MM.1S (cell line): ENCODE measurements around the gene CACNA1H.
"Not testable (repeated sequence)": the region's sequence is repeated elsewhere in the genome, so short reads cannot be mapped to it uniquely, and the experiment has no call there.

Source experiments
- DNase-seq: peaks from one replicate; pipeline ENCODE4 v3.0.0-alpha.2; 2015
- H2AFZ ChIP-seq: fragments of 300-600 bp; sonication (generic); 2 replicates; pipeline ENCODE4 v1.6.0; 2016; ENCODE audit warnings: antibody characterized with exemption, low read length
- H3F3A ChIP-seq: fragments of 300-600 bp; sonication (generic); 2 replicates; pipeline ENCODE4 v1.6.1; 2016; ENCODE audit warnings: mild to moderate bottlenecking, antibody characterized with exemption, low read length, moderate library complexity, mixed read lengths; ENCODE audit not compliant: insufficient read depth
- H3K27ac ChIP-seq: fragments of 300-600 bp; sonication (generic); 2 replicates; pipeline ENCODE4 v1.5.1; 2016; ENCODE audit warnings: mild to moderate bottlenecking, low read length
- H3K27me3 ChIP-seq: fragments of 300-600 bp; sonication (generic); replicated peaks from 2 replicates; pipeline ENCODE4 v1.6.0; 2016; ENCODE audit warnings: low read length; ENCODE audit not compliant: insufficient read depth
- H3K36me3 ChIP-seq: fragments of 300-600 bp; sonication (generic); replicated peaks from 2 replicates; pipeline ENCODE4 v1.6.1; 2016; ENCODE audit warnings: mild to moderate bottlenecking, low read length, mixed read lengths; ENCODE audit not compliant: insufficient read depth
- H3K4me1 ChIP-seq: fragments of 300-600 bp; sonication (generic); 2 replicates; pipeline ENCODE4 v1.6.1; 2016; ENCODE audit warnings: low read length, mixed read lengths
- H3K4me2 ChIP-seq: fragments of 300-600 bp; sonication (generic); 2 replicates; pipeline ENCODE4 v1.6.0; 2016; ENCODE audit warnings: low read depth, low read length
- H3K4me3 ChIP-seq: fragments of 300-600 bp; sonication (generic); 2 replicates; pipeline ENCODE4 v1.5.1; 2016; ENCODE audit warnings: low read length, mixed read lengths
- H3K79me2 ChIP-seq: fragments of 300-600 bp; sonication (generic); 2 replicates; pipeline ENCODE4 v1.6.1; 2016; ENCODE audit warnings: mixed run types, low read length, mixed read lengths
- H3K9ac ChIP-seq: fragments of 300-600 bp; sonication (generic); 2 replicates; pipeline ENCODE4 v1.6.1; 2016; ENCODE audit warnings: low read length, mixed read lengths
- H3K9me2 ChIP-seq: fragments of 300-600 bp; sonication (generic); replicated peaks from 2 replicates; pipeline ENCODE4 v1.6.1; 2016; ENCODE audit warnings: mild to moderate bottlenecking, low read length, mixed read lengths; ENCODE audit not compliant: insufficient read depth
- H3K9me3 ChIP-seq: fragments of 300-600 bp; sonication (generic); replicated peaks from 2 replicates; pipeline ENCODE4 v1.6.1; 2016; ENCODE audit warnings: mild to moderate bottlenecking, low read length, mixed read lengths; ENCODE audit not compliant: insufficient read depth
- H4K20me1 ChIP-seq: fragments of 300-600 bp; sonication (generic); 2 replicates; pipeline ENCODE4 v1.6.1; 2016; ENCODE audit warnings: mild to moderate bottlenecking, low read length, moderate library complexity, mixed read lengths; ENCODE audit not compliant: insufficient read depth
- CTCF ChIP-seq: fragments of 300-600 bp; sonication (generic); IDR thresholded peaks from 2 replicates; pipeline ENCODE4 v1.5.1; 2016; ENCODE audit warnings: antibody characterized with exemption, low read length, mixed read lengths
- EZH2 ChIP-seq: fragments of 300-600 bp; sonication (generic); optimal IDR thresholded peaks from 2 replicates; pipeline ENCODE3; 2017; ENCODE audit warnings: low read depth, mild to moderate bottlenecking, antibody characterized with exemption, low read length, mixed read lengths
- EZH2phosphoT487 ChIP-seq: fragments of 300-600 bp; sonication (generic); IDR thresholded peaks from 2 replicates; pipeline ENCODE4 v1.6.1; 2018; ENCODE audit warnings: antibody characterized with exemption, low read length

CACNA1H gene

DNA sequence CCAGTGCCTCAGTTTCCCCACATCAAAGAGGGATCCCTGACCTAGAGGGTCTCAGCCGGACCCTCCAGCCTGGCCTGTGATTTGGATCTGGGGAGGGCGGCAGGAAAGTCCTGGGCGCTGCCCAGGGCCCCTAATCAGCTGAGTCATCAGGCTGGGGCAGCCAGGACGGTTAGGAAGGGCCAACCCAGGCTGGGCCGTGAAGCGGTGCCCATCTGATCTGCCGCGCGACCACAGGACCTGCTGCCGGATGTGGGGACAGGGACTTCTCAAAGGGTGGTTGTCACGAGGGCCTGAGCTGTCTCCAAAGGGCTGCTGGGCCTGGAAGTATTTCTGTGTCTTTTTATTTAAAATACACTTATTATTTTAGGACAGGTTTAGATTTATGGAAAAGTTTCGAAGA lies 92.0 kb downstream of the CACNA1H start:
- H3F3A ChIP-seq: no peaks in the 10 kb centered on the region
- no peaks in the 10 kb centered on the region for H3K4me1 ChIP-seq
- H4K20me1 ChIP-seq: no peaks in the 10 kb centered on the region
- H3K27me3 ChIP-seq: peaks cover 38% of the 10 kb centered on the region
- H3K4me3 ChIP-seq: no peak overlapping the region
- no peaks in the 10 kb centered on the region for H3K79me2 ChIP-seq
- TF ChIP-seq CTCF: no peak
- TF ChIP-seq EZH2phosphoT487: no peak
- TF ChIP-seq EZH2: no peak
- no peaks in the 10 kb centered on the region for H3K9me3 ChIP-seq
- H3K9ac ChIP-seq: no peak overlapping the region
- no peak overlapping the region for H3K27ac ChIP-seq
- H3K9me2 ChIP-seq: no peaks in the 10 kb centered on the region
- H3K36me3 ChIP-seq: no peaks in the 10 kb centered on the region
- no peak overlapping the region for H3K4me2 ChIP-seq
- H2AFZ ChIP-seq: no peak overlapping the region
- no peak for DNase-seq

- H3K79me2 ChIP-seq: no peaks in the 10 kb centered on the region
- H3K9me2 ChIP-seq: no peaks in the 10 kb centered on the region
- H3K4me2 ChIP-seq: no peak overlapping the region
- H3K36me3 ChIP-seq: no peaks in the 10 kb centered on the region
- H3K27me3 ChIP-seq: peaks cover 38% of the 10 kb centered on the region
- no peaks in the 10 kb centered on the region for H3F3A ChIP-seq
- no peaks in the 10 kb centered on the region for H3K4me1 ChIP-seq
- H3K27ac ChIP-seq: no peak overlapping the region
- no peak overlapping the region for H3K4me3 ChIP-seq
- TF ChIP-seq CTCF: no peak
- no peak for TF ChIP-seq EZH2
- TF ChIP-seq EZH2phosphoT487: no peak
- H3K9ac ChIP-seq: no peak overlapping the region
- H3K9me3 ChIP-seq: no peaks in the 10 kb centered on the region
- no peak overlapping the region for H2AFZ ChIP-seq
- DNase-seq: no peak
- H4K20me1 ChIP-seq: no peaks in the 10 kb centered on the region
Measured at GRCh38 chr16:1245452-1246020, 92.6 kb downstream of the CACNA1H start.

DNA sequence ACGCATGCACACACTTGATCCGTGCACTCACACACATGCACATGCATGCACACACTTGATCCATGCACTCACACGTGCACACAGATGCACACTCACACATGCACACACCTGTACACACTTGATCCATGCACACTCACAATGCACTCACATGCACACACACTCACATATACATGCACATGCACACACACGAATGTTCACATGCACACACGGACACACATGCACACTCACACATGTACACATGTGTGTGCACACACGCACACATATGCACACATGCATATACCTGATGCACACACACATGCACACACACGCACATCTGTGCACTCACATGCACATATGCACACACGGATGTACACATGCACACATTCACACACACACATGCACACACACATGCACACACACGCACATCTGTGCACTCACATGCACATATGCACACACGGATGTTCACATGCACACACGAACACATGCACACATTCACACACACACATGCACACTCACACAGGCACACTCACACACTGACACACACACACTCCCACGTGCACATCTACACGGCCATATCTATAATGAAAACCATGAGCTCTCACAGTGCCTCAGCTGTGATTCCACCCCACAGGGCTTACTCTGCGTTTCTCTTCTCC lies 95.1 kb downstream of the CACNA1H start:
- not testable (repeated sequence) for H3K9me2 ChIP-seq, H3K36me3 ChIP-seq, DNase-seq, H2AFZ ChIP-seq, H3K4me3 ChIP-seq, H3K79me2 ChIP-seq, H3K9ac ChIP-seq, H4K20me1 ChIP-seq, H3K4me2 ChIP-seq, H3K9me3 ChIP-seq, H3K4me1 ChIP-seq, H3F3A ChIP-seq, H3K27ac ChIP-seq
- peaks cover 38% of the 10 kb centered on the region for H3K27me3 ChIP-seq

DNA sequence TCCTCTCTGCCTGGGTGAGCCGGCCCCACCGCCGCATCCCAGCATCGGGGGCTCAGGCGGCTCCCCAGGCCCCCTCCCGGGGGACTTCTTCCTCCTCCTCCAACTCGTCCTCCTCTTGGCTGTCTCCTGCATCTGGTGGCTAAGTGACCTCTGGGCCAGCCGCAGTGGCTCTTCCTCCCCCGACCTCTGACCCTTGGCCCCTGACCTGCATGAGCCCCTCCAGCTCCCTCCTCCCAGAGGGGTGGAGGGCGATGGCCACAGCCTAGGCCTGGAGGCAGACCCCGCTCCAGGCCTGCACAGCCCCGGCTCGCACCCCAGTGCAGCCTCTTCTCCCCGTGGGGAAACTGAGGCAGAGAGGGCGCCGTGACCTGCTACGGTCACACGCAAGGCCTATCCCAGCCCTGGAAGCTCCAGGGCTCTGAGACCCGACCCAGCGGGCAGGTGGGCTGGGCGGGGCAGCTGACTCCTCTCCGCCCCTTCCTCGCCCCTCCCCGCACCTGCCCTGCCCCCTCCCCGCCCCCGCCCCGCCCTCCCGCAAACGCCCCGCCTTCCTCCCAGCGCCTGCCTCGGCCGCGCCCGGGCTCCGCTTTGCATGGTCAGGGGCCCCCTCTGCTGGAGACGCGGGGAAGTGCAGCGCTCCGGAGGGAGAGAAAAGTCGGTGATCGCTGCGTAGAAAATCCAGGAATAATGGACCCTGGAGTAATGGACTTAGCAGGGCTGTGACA lies 96.3 kb downstream of the CACNA1H start:
- not testable (repeated sequence) for H3K9ac ChIP-seq, H3F3A ChIP-seq, H3K79me2 ChIP-seq, H3K36me3 ChIP-seq, H3K27ac ChIP-seq, DNase-seq, H3K4me1 ChIP-seq, H3K4me2 ChIP-seq, H3K9me2 ChIP-seq, H2AFZ ChIP-seq, H3K9me3 ChIP-seq, H4K20me1 ChIP-seq, H3K4me3 ChIP-seq
- peaks cover 35% of the 10 kb centered on the region for H3K27me3 ChIP-seq

DNA sequence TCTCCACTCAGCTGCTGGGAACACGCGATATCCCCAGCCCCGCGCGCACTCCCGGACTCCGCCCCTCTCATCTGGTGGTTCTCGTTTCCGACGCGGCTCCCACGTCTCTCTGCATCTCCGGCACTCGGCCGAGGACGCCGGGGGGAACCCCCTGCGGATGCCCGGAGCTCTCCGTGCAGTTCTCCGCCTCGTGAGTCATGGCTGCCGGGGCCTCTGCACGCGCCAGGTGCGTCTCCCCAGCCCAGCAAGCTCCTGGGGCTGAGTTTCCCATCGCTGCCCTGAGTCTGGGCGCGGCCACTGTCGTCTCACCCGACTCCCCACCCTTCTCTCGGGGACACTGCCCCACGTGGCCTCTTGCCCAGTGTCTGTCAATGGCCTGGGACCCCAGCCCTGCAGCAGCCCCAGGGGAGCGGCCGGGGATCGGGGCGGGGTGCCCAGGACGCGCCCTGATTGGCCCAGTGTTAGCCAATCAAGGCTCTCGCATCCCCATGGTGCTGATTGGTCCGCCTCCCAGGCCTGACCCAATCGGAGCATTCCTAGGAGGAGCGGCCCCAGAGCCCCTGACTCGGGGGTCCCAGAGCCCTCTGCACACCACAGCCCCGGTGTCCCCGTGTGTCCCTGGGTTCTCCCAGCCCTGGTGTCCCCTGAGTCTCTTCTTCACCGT lies 100.9 kb downstream of the CACNA1H start:
- not testable (repeated sequence) for H3K27ac ChIP-seq, H3F3A ChIP-seq, H3K4me2 ChIP-seq, H2AFZ ChIP-seq, H3K36me3 ChIP-seq, H3K79me2 ChIP-seq, H3K9ac ChIP-seq, H3K9me3 ChIP-seq, H3K4me3 ChIP-seq, H4K20me1 ChIP-seq, H3K9me2 ChIP-seq, H3K4me1 ChIP-seq, DNase-seq
- H3K27me3 ChIP-seq: peaks cover 27% of the 10 kb centered on the region

DNA sequence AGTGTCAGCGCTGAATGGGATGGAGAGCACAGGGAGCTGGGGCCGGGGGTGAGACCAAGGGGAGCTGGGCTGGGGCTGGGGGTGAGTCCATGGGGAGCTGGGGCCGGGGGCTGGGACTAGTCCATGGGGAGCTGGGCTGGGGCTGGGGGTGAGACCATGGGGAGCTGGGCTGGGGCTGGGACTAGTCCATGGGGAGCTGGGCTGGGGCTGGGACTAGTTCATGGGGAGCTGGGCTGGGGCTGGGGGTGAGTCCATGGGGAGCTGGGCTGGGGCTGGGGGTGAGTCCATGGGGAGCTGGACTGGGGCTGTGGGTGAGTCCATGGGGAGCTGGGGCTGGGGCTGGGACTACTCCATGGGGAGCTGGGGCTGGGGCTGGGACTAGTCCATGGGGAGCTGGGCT lies 101.9 kb downstream of the CACNA1H start:
- H3K9me2 ChIP-seq, H3K9ac ChIP-seq, DNase-seq, H3K4me2 ChIP-seq, H3F3A ChIP-seq, H3K79me2 ChIP-seq, H3K4me1 ChIP-seq, H3K4me3 ChIP-seq, H3K36me3 ChIP-seq, H2AFZ ChIP-seq, H4K20me1 ChIP-seq, H3K9me3 ChIP-seq, H3K27ac ChIP-seq: not testable (repeated sequence)
- peaks cover 37% of the 10 kb centered on the region for H3K27me3 ChIP-seq
